GM23338 (cell line): ENCODE data around the gene FOXJ3. TPM values are rescaled to one million over a fixed set of nuclear protein-coding genes. Genes with fewer than 3 reads are reported as not detected.

Source experiments
- ATAC-seq: fragments of 200-7000 bp; cut with Tn5 transposase; 3 replicates; pipeline ENCODE4 v1.9.1; 2020
- DNase-seq: peaks from one replicate; pipeline ENCODE4 v3.0.0-alpha.2; 2015; ENCODE audit warnings: low spot score
- H2AFZ ChIP-seq: fragments of 200-600 bp; sonication (generic); 2 replicates; pipeline ENCODE4 v1.8.0; 2016; ENCODE audit warnings: antibody characterized with exemption, mild to moderate bottlenecking, moderate library complexity
- H3F3A ChIP-seq: fragments of 200-600 bp; sonication (generic); replicated peaks from 2 replicates; pipeline ENCODE4 v1.8.0; 2017; ENCODE audit warnings: antibody characterized with exemption, mixed run types, low read depth
- H3K27ac ChIP-seq: fragments of 200-600 bp; sonication (generic); 2 replicates; pipeline ENCODE4 v1.6.1; 2016; ENCODE audit warnings: low read depth
- H3K27me3 ChIP-seq: fragments of 200-600 bp; sonication (generic); 2 replicates; pipeline ENCODE4 v1.8.0; 2016; ENCODE audit warnings: mild to moderate bottlenecking, mixed run types, moderate library complexity; ENCODE audit not compliant: insufficient read depth
- H3K36me3 ChIP-seq: fragments of 200-600 bp; sonication (generic); 2 replicates; pipeline ENCODE4 v1.8.0; 2016; ENCODE audit warnings: mild to moderate bottlenecking; ENCODE audit not compliant: insufficient read depth
- H3K4me1 ChIP-seq: fragments of 200-600 bp; sonication (generic); 2 replicates; pipeline ENCODE4 v1.8.0; 2016; ENCODE audit warnings: mild to moderate bottlenecking, moderate library complexity; ENCODE audit not compliant: insufficient read depth
- H3K4me2 ChIP-seq: fragments of 200-600 bp; sonication (generic); 2 replicates; pipeline ENCODE4 v1.7.1; 2017; ENCODE audit warnings: mixed run types
- H3K4me3 ChIP-seq: fragments of 200-600 bp; sonication (generic); 2 replicates; pipeline ENCODE4 v1.6.1; 2016; ENCODE audit warnings: mixed run types
- H3K79me2 ChIP-seq: fragments of 200-600 bp; sonication (generic); replicated peaks from 2 replicates; pipeline ENCODE4 v1.8.0; 2017; ENCODE audit warnings: mild to moderate bottlenecking; ENCODE audit not compliant: insufficient read depth
- H3K9me2 ChIP-seq: fragments of 200-600 bp; sonication (generic); 2 replicates; pipeline ENCODE4 v1.8.0; 2017; ENCODE audit not compliant: insufficient read depth
- H4K20me1 ChIP-seq: fragments of 200-600 bp; sonication (generic); replicated peaks from 2 replicates; pipeline ENCODE4 v1.8.0; 2017; ENCODE audit warnings: mild to moderate bottlenecking; ENCODE audit not compliant: insufficient read depth
- H3K27ac Mint-ChIP-seq: 2 replicates; pipeline ENCODE4 v1.8.0; 2020; ENCODE audit warnings: inconsistent platforms, mild to moderate bottlenecking, moderate library complexity, mixed read lengths
- H3K27me3 Mint-ChIP-seq: 3 replicates; pipeline ENCODE4 v1.8.0; 2022; ENCODE audit warnings: low read depth, mild to moderate bottlenecking, moderate library complexity, mixed read lengths, inconsistent platforms; ENCODE audit not compliant: insufficient read depth, poor library complexity
- H3K36me3 Mint-ChIP-seq: 3 replicates; pipeline ENCODE4 v1.8.0; 2021; ENCODE audit warnings: low read depth, mild to moderate bottlenecking, inconsistent platforms, moderate library complexity, mixed read lengths
- H3K4me1 Mint-ChIP-seq: 3 replicates; pipeline ENCODE4 v1.8.0; 2020; ENCODE audit warnings: mild to moderate bottlenecking, inconsistent platforms, mixed read lengths
- H3K4me3 Mint-ChIP-seq: 3 replicates; pipeline ENCODE4 v1.8.0; 2021; ENCODE audit warnings: moderate library complexity, mild to moderate bottlenecking, inconsistent platforms, mixed read lengths
- H3K9me3 Mint-ChIP-seq: 3 replicates; pipeline ENCODE4 v1.8.0; 2020; ENCODE audit warnings: moderate library complexity, mild to moderate bottlenecking, inconsistent platforms, mixed read lengths
- CREB1 ChIP-seq: fragments of 250-450 bp; sonication (Bioruptor Pico); IDR thresholded peaks from 2 replicates; pipeline ENCODE4 v1.5.0; 2020; ENCODE audit warnings: low read depth, mild to moderate bottlenecking, moderate library complexity
- EZH2 ChIP-seq: fragments of 200-600 bp; sonication (generic); IDR thresholded peaks from one replicate; pipeline ENCODE4 v1.8.0; 2017; ENCODE audit warnings: antibody characterized with exemption, mild to moderate bottlenecking, low read depth; ENCODE audit not compliant: unreplicated experiment
- EZH2phosphoT487 ChIP-seq: fragments of 200-600 bp; sonication (generic); IDR thresholded peaks from one replicate; pipeline ENCODE4 v1.8.1; 2018; ENCODE audit warnings: antibody characterized with exemption; ENCODE audit not compliant: unreplicated experiment
- JUNB ChIP-seq: IDR thresholded peaks from one replicate; pipeline ENCODE4 v1.6.1; 2016; ENCODE audit warnings: antibody characterized with exemption; ENCODE audit not compliant: unreplicated experiment
- NANOG ChIP-seq: IDR thresholded peaks from 2 replicates; pipeline ENCODE4 v1.6.1; 2016; ENCODE audit warnings: antibody characterized with exemption, borderline replicate concordance
- POLR2AphosphoS5 ChIP-seq: IDR thresholded peaks from 2 replicates; pipeline ENCODE4 v1.6.1; 2016; ENCODE audit warnings: antibody characterized with exemption, low read depth
- STAT1 ChIP-seq: IDR thresholded peaks from one replicate; pipeline ENCODE4 v1.6.1; 2016; ENCODE audit warnings: antibody characterized with exemption; ENCODE audit not compliant: unreplicated experiment
- ZNF114 ChIP-seq: fragments of 250-450 bp; sonication (Bioruptor Pico); IDR thresholded peaks from 2 replicates; pipeline ENCODE4 v1.5.0; 2020; ENCODE audit warnings: mild to moderate bottlenecking, moderate library complexity
- ZNF331 ChIP-seq: fragments of 250-450 bp; sonication (Bioruptor Pico); IDR thresholded peaks from 2 replicates; pipeline ENCODE4 v1.5.0; 2020; ENCODE audit warnings: low read depth, mild to moderate bottlenecking, moderate library complexity
- polyA plus RNA-seq: library from polyadenylated mRNA; unstranded; fragments of >200 nt; fragmentation: Nextera tagmentation; extraction: Ambion mirVana; gene quantifications from 2 replicates; pipeline ENCODE4 v1.2.1, GENCODE V29; 2016
- total RNA-seq: library from RNA; depleted of rRNA; stranded (reverse); fragments of >200 nt; shearing (Covaris generic); gene quantifications from 2 replicates; pipeline ENCODE4 v1.2.3, GENCODE V29; 2014
- TF ChIP-seq, protein P1 (sequence below): IDR thresholded peaks from one replicate; pipeline ENCODE4 v1.6.1; 2018; ENCODE audit warnings: antibody characterized with exemption; ENCODE audit not compliant: unreplicated experiment
- TF ChIP-seq, protein P2 (sequence below): IDR thresholded peaks from 2 replicates; pipeline ENCODE4 v1.6.1; 2016; ENCODE audit warnings: antibody characterized with exemption
- TF ChIP-seq, protein P3 (sequence below), 2 experiments: fragments of 200-600 bp in 1 of 2; sonication (generic) in 1 of 2; conservative IDR thresholded peaks; 2 replicates each; pipeline versions ENCODE4 v1.5.1 to v1.6.1; 2016 to 2017; ENCODE audit warnings: antibody characterized with exemption in 2 of 2, low read depth in 2 of 2, mild to moderate bottlenecking in 2 of 2, moderate library complexity in 1 of 2
- TF ChIP-seq, protein P4 (sequence below): fragments of 250-450 bp; sonication (Bioruptor Pico); IDR thresholded peaks from 2 replicates; pipeline ENCODE4 v1.5.0; 2020; ENCODE audit warnings: mild to moderate bottlenecking, moderate library complexity

FOXJ3 gene
- total and polyA plus RNA-seq, 2 experiments from 2014 or later, result 36.6 to 53.3 TPM

DNA sequence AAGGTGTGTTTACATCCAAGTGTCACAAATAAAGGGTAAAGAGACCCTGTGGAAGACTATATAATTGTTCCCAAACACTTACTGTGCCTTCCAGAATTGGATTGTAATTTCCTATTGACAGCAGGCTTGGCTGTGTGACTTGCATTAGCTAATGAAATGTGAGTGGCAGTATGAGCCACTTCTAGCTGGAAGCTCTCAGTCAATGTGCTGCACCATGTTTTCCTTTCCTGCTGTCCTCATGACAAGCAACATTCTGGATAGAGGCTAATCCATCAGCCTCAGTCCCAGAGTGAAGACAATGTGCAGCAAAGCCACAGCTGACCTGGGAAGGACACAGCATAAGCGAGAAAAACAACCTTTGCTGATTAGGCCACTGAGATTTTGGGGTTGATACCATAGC, 5.9 kb upstream of the FOXJ3 start:
- H3K27me3 ChIP-seq, result no peaks in the 10 kb centered on the region
- peaks cover 33% of the 10 kb centered on the region for H3K4me1 ChIP-seq
- DNase-seq, result no peak
- H3K4me3 ChIP-seq, result no peak overlapping the region
- peak overlapping the region; percentile 34; the same call in 1 of the 2 replicates for H3K4me2 ChIP-seq
- Mint-ChIP-seq H3K36me3 (no peaks in the 10 kb centered on the region; the same call in 2 of the 3 replicates), H3K9me3 (no peaks in the 10 kb centered on the region; the same call in 2 of the 3 replicates), H3K4me1 (peaks cover 29% of the 10 kb centered on the region), H3K4me3 (no peak overlapping the region), H3K27ac (no peak overlapping the region), H3K27me3 (peaks cover 7% of the 10 kb centered on the region)
- H3F3A ChIP-seq, result 0 out of 2 replicates have a peak, but pooled peaks cover 6% of the 10 kb centered on the region
- ATAC-seq, result peak; percentile 20; the same call in 2 of the 3 replicates
- TF ChIP-seq, protein P1, sequence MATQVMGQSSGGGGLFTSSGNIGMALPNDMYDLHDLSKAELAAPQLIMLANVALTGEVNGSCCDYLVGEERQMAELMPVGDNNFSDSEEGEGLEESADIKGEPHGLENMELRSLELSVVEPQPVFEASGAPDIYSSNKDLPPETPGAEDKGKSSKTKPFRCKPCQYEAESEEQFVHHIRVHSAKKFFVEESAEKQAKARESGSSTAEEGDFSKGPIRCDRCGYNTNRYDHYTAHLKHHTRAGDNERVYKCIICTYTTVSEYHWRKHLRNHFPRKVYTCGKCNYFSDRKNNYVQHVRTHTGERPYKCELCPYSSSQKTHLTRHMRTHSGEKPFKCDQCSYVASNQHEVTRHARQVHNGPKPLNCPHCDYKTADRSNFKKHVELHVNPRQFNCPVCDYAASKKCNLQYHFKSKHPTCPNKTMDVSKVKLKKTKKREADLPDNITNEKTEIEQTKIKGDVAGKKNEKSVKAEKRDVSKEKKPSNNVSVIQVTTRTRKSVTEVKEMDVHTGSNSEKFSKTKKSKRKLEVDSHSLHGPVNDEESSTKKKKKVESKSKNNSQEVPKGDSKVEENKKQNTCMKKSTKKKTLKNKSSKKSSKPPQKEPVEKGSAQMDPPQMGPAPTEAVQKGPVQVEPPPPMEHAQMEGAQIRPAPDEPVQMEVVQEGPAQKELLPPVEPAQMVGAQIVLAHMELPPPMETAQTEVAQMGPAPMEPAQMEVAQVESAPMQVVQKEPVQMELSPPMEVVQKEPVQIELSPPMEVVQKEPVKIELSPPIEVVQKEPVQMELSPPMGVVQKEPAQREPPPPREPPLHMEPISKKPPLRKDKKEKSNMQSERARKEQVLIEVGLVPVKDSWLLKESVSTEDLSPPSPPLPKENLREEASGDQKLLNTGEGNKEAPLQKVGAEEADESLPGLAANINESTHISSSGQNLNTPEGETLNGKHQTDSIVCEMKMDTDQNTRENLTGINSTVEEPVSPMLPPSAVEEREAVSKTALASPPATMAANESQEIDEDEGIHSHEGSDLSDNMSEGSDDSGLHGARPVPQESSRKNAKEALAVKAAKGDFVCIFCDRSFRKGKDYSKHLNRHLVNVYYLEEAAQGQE, result no peak
- TF ChIP-seq, protein P2, sequence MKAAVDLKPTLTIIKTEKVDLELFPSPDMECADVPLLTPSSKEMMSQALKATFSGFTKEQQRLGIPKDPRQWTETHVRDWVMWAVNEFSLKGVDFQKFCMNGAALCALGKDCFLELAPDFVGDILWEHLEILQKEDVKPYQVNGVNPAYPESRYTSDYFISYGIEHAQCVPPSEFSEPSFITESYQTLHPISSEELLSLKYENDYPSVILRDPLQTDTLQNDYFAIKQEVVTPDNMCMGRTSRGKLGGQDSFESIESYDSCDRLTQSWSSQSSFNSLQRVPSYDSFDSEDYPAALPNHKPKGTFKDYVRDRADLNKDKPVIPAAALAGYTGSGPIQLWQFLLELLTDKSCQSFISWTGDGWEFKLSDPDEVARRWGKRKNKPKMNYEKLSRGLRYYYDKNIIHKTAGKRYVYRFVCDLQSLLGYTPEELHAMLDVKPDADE, result no peak
- TF ChIP-seq ZNF331 (CRISPR knock-in tag) (no peak), EZH2phosphoT487 (no peak), JUNB (no peak), NANOG (no peak), POLR2AphosphoS5 (no peak), ZNF114 (no peak), CREB1 (CRISPR knock-in tag) (no peak), STAT1 (no peak), EZH2 (no peak)
- TF ChIP-seq, protein P3, sequence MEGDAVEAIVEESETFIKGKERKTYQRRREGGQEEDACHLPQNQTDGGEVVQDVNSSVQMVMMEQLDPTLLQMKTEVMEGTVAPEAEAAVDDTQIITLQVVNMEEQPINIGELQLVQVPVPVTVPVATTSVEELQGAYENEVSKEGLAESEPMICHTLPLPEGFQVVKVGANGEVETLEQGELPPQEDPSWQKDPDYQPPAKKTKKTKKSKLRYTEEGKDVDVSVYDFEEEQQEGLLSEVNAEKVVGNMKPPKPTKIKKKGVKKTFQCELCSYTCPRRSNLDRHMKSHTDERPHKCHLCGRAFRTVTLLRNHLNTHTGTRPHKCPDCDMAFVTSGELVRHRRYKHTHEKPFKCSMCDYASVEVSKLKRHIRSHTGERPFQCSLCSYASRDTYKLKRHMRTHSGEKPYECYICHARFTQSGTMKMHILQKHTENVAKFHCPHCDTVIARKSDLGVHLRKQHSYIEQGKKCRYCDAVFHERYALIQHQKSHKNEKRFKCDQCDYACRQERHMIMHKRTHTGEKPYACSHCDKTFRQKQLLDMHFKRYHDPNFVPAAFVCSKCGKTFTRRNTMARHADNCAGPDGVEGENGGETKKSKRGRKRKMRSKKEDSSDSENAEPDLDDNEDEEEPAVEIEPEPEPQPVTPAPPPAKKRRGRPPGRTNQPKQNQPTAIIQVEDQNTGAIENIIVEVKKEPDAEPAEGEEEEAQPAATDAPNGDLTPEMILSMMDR (conservative IDR thresholded peaks at IDR 0.05; ENCODE audit: low read depth in 2 of 2), result no peak
- TF ChIP-seq, protein P4, sequence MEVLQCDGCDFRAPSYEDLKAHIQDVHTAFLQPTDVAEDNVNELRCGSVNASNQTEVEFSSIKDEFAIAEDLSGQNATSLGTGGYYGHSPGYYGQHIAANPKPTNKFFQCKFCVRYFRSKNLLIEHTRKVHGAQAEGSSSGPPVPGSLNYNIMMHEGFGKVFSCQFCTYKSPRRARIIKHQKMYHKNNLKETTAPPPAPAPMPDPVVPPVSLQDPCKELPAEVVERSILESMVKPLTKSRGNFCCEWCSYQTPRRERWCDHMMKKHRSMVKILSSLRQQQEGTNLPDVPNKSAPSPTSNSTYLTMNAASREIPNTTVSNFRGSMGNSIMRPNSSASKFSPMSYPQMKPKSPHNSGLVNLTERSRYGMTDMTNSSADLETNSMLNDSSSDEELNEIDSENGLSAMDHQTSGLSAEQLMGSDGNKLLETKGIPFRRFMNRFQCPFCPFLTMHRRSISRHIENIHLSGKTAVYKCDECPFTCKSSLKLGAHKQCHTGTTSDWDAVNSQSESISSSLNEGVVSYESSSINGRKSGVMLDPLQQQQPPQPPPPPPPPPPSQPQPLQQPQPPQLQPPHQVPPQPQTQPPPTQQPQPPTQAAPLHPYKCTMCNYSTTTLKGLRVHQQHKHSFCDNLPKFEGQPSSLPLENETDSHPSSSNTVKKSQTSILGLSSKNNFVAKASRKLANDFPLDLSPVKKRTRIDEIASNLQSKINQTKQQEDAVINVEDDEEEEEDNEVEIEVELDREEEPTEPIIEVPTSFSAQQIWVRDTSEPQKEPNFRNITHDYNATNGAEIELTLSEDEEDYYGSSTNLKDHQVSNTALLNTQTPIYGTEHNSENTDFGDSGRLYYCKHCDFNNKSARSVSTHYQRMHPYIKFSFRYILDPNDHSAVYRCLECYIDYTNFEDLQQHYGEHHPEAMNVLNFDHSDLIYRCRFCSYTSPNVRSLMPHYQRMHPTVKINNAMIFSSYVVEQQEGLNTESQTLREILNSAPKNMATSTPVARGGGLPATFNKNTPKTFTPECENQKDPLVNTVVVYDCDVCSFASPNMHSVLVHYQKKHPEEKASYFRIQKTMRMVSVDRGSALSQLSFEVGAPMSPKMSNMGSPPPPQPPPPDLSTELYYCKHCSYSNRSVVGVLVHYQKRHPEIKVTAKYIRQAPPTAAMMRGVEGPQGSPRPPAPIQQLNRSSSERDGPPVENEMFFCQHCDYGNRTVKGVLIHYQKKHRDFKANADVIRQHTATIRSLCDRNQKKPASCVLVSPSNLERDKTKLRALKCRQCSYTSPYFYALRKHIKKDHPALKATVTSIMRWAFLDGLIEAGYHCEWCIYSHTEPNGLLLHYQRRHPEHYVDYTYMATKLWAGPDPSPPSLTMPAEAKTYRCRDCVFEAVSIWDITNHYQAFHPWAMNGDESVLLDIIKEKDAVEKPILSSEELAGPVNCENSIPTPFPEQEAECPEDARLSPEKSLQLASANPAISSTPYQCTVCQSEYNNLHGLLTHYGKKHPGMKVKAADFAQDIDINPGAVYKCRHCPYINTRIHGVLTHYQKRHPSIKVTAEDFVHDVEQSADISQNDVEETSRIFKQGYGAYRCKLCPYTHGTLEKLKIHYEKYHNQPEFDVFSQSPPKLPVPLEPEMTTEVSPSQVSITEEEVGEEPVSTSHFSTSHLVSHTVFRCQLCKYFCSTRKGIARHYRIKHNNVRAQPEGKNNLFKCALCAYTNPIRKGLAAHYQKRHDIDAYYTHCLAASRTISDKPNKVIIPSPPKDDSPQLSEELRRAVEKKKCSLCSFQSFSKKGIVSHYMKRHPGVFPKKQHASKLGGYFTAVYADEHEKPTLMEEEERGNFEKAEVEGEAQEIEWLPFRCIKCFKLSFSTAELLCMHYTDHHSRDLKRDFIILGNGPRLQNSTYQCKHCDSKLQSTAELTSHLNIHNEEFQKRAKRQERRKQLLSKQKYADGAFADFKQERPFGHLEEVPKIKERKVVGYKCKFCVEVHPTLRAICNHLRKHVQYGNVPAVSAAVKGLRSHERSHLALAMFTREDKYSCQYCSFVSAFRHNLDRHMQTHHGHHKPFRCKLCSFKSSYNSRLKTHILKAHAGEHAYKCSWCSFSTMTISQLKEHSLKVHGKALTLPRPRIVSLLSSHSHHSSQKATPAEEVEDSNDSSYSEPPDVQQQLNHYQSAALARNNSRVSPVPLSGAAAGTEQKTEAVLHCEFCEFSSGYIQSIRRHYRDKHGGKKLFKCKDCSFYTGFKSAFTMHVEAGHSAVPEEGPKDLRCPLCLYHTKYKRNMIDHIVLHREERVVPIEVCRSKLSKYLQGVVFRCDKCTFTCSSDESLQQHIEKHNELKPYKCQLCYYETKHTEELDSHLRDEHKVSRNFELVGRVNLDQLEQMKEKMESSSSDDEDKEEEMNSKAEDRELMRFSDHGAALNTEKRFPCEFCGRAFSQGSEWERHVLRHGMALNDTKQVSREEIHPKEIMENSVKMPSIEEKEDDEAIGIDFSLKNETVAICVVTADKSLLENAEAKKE (CRISPR knock-in tag), result no peak
- H3K27ac ChIP-seq, result 0 out of 2 replicates have a peak overlapping the region, but pooled peaks have one; percentile 28
- no peaks in the 10 kb centered on the region for H3K9me2 ChIP-seq
- H3K79me2 ChIP-seq, result no peaks in the 10 kb centered on the region
- no peaks in the 10 kb centered on the region for H3K36me3 ChIP-seq
- peak overlapping the region; percentile 16; the same call in 1 of the 2 replicates for H2AFZ ChIP-seq
- H4K20me1 ChIP-seq, result no peaks in the 10 kb centered on the region
